K562 (cell line): ENCODE results near the gene SFTPA2. TPM values are rescaled to one million over a fixed set of nuclear protein-coding genes. Genes with fewer than 3 reads are reported as not detected.
"Not testable (repeated sequence)": the region's sequence is repeated elsewhere in the genome, so short reads cannot be mapped to it uniquely, and the experiment has no call there.

Experiments
- ATAC-seq: fragments of 200-7000 bp; cut with Tn5 transposase; 3 replicates; pipeline ENCODE4 v1.9.1; 2020; ENCODE audit warnings: moderate library complexity
- BruUV-seq: library from RNA; stranded (reverse); fragments of 400-500 nt; replicated peaks from 2 replicates; lab custom pipeline; 2021; lab: Mats Ljungman, UMichigan
- CTCF ChIA-PET: fragments of 300-600 bp; formaldehyde crosslinking; extraction: SDS; loops from one replicate; lab custom pipeline; 2021; ENCODE audit warnings: low intra/inter-chr PET ratio; lab: Yijun Ruan, JAX
- POLR2A ChIA-PET: fragments of 300-600, 350-650 bp; sonication (Branson Sonifier 250); formaldehyde crosslinking; extraction: SDS; loops from one replicate; lab custom pipeline; 2021; ENCODE audit warnings: antibody characterized with exemption, inconsistent platforms; lab: Yijun Ruan, JAX
- DNase-seq, 4 experiments: peaks; one replicate each; pipeline versions ENCODE4 v3.0.0 to v3.0.0-alpha.2; 2011 to 2018; ENCODE audit warnings: low spot score in 3 of 4, mixed read lengths in 3 of 4; ENCODE audit errors: extremely low read depth in 1 of 4
- FAIRE-seq: peaks from 2 replicates; lab custom pipeline; 2011; peaks lifted over from hg19 to GRCh38; lab: Jason Lieb, UNC
- H2AFZ ChIP-seq: 2 replicates; pipeline ENCODE4 v1.6.0; 2011; ENCODE audit warnings: low read depth, low read length, control low read depth, inconsistent platforms
- H3K27ac ChIP-seq: fragments of 200-600 bp; 3 replicates; pipeline ENCODE4 v1.8.0; 2011; ENCODE audit warnings: low read depth, mild to moderate bottlenecking, control low read depth, inconsistent platforms, low read length, moderate library complexity, mixed read lengths; ENCODE audit errors: extremely low read depth
- H3K27me3 ChIP-seq, 2 experiments: fragments of 300-600 bp in 1 of 2; 2 replicates in 1 of 2; 3 replicates in 1 of 2; pipeline versions ENCODE4 v1.6.0 to v1.8.0; 2011; ENCODE audit warnings: inconsistent platforms in 2 of 2, low read length in 2 of 2, mild to moderate bottlenecking in 1 of 2, mixed read lengths in 1 of 2, moderate library complexity in 1 of 2; ENCODE audit not compliant: control insufficient read depth in 2 of 2, insufficient read depth in 2 of 2
- H3K36me3 ChIP-seq: fragments of 300-600 bp; 3 replicates; pipeline ENCODE4 v1.8.0; 2011; ENCODE audit warnings: mild to moderate bottlenecking, low read length, inconsistent platforms; ENCODE audit not compliant: control insufficient read depth, insufficient read depth
- H3K4me1 ChIP-seq, 2 experiments: fragments of 200-600 bp in 1 of 2; replicated peaks in 1 of 2; 2 replicates in 1 of 2; 3 replicates in 1 of 2; pipeline versions ENCODE4 v1.5.1 to v1.8.0; 2011; ENCODE audit warnings: inconsistent platforms in 2 of 2, low read length in 2 of 2, mild to moderate bottlenecking in 1 of 2, mixed read lengths in 1 of 2, moderate library complexity in 1 of 2; ENCODE audit not compliant: control insufficient read depth in 2 of 2, insufficient read depth in 2 of 2
- H3K4me2 ChIP-seq: 2 replicates; pipeline ENCODE4 v1.6.1; 2011; ENCODE audit warnings: low read length, control low read depth, inconsistent platforms, mixed read lengths; ENCODE audit not compliant: insufficient read depth
- H3K4me3 ChIP-seq: fragments of 200-600 bp; sonication (generic), shearing (Covaris generic); 2 replicates; pipeline ENCODE4 v1.5.1; 2016; ENCODE audit warnings: control low read depth, inconsistent platforms
- H3K79me2 ChIP-seq: fragments of 200-600 bp; 3 replicates; pipeline ENCODE4 v1.8.0; 2011; ENCODE audit warnings: low read length, inconsistent platforms; ENCODE audit not compliant: control insufficient read depth, insufficient read depth
- H3K9ac ChIP-seq, 2 experiments: 2 replicates each; pipeline versions ENCODE4 v1.6.0 to v1.6.1; 2011; ENCODE audit warnings: low read depth in 2 of 2, low read length in 2 of 2, control low read depth in 1 of 2, inconsistent platforms in 1 of 2, mild to moderate bottlenecking in 1 of 2, mixed read lengths in 1 of 2; ENCODE audit not compliant: insufficient read depth in 1 of 2
- H3K9me1 ChIP-seq: one replicate; pipeline ENCODE4 v1.6.0; 2011; ENCODE audit warnings: inconsistent platforms, mild to moderate bottlenecking, low read length, moderate library complexity; ENCODE audit not compliant: control insufficient read depth, insufficient read depth
- H3K9me3 ChIP-seq: replicated peaks from 2 replicates; pipeline ENCODE4 v1.5.1; 2011; ENCODE audit warnings: low read depth, low read length, inconsistent platforms; ENCODE audit not compliant: control insufficient read depth, insufficient read depth
- H4K20me1 ChIP-seq: replicated peaks from 2 replicates; pipeline ENCODE4 v1.6.1; 2011; ENCODE audit warnings: low read length, inconsistent platforms, mixed read lengths; ENCODE audit not compliant: control insufficient read depth, insufficient read depth
- WGBS: fragments of 100-300 bp; shearing (Covaris generic); methylation state at CpG from one replicate; pipeline ENCODE4 v1.1.6; 2016; ENCODE audit warnings: low coverage, mixed read lengths; ENCODE audit not compliant: insufficient coverage; ENCODE audit errors: missing lambda C conversion rate; 5-methylcytosine and 5-hydroxymethylcytosine counted together
- in situ Hi-C: fragments of 300-500 bp; cut with MboI; formaldehyde crosslinking; loops from 4 replicates; pipeline ENCODE4 v1.15.0; 2018; ENCODE audit warnings: inconsistent platforms, mixed read lengths
- intact Hi-C: fragments of 100-400 bp; cut with micrococcal nuclease; formaldehyde crosslinking; loops from 2 replicates; pipeline ENCODE4 v1.14.2; 2022
- polyA plus RNA-seq, 8 experiments: library from polyadenylated mRNA; depleted of rRNA in 4 of 8; stranded (reverse) in 5 of 8; unstranded in 3 of 8; fragments of >200 nt; fragmentation: Nextera tagmentation in 2 of 8; fragmentation: Illumina TruSeq in 1 of 8; extraction: Ambion mirVana in 2 of 8; extraction: Trizol in 1 of 8; gene quantifications; 2 replicates each; pipeline versions ENCODE4 v1.2.1 to v1.2.3, GENCODE V29; 2011 to 2014; ENCODE audit warnings: inconsistent platforms in 1 of 8, missing spikeins in 1 of 8
- total RNA-seq, 7 experiments: library from RNA; depleted of rRNA in 6 of 7; stranded (reverse); fragments of >200 nt in 6 of 7; fragmentation: Illumina TruSeq in 2 of 7; extraction: Trizol in 2 of 7; gene quantifications; 2 replicates each; pipeline versions ENCODE4 v1.2.1 to v1.2.3, GENCODE V29; 2011 to 2021; ENCODE audit warnings: low replicate concordance in 1 of 7

SFTPA2 gene
- total and polyA plus RNA-seq, 9 of the 15 experiments (the other 6 are each of a cell fraction or from before 2014, with no cell fraction given), result 4.1 TPM; not detected in 8

- H3K9me3 ChIP-seq, H3K27ac ChIP-seq, H3K36me3 ChIP-seq, BruUV-seq, ATAC-seq, POLR2A ChIA-PET, H3K9me1 ChIP-seq, H3K4me3 ChIP-seq, FAIRE-seq, H4K20me1 ChIP-seq, CTCF ChIA-PET, DNase-seq, H3K4me2 ChIP-seq, H2AFZ ChIP-seq, H3K4me1 ChIP-seq, H3K9ac ChIP-seq, H3K79me2 ChIP-seq, intact Hi-C loops: not testable (repeated sequence)
- peaks cover 2 to 20% of the 10 kb centered on the region in 2 experiments; a peak in 3 of 5 replicates for H3K27me3 ChIP-seq
- in situ Hi-C loops, result loop anchor here (5.0 kb wide), 1 partner anchor 735 kb away; no protein-coding TSS in a partner anchor
- 2% methylated on average over 4 of the region's 17 CpGs for WGBS
Measured at GRCh38 chr10:79511891-79512583, 48.2 kb downstream of the SFTPA2 start, which contains the start of gene EIF5AL1. Gene EIF5AL1 (plus strand): TSS chr10:79512533. CDS start chr10:79512650, 117 bp downstream.

- H4K20me1 ChIP-seq, CTCF ChIA-PET, DNase-seq, H3K9me1 ChIP-seq, FAIRE-seq, ATAC-seq, H3K4me3 ChIP-seq, H3K9ac ChIP-seq, intact Hi-C loops, H3K27ac ChIP-seq, H2AFZ ChIP-seq, H3K36me3 ChIP-seq, H3K4me1 ChIP-seq, BruUV-seq, H3K9me3 ChIP-seq, H3K79me2 ChIP-seq, H3K4me2 ChIP-seq: not testable (repeated sequence)
- WGBS, result 0% methylated on average over 2 of the region's 5 CpGs
- POLR2A ChIA-PET, result interaction anchor here (0.6 kb wide), 1 partner anchor 27 kb away, joined by 3 read pairs; no protein-coding TSS in a partner anchor
- in situ Hi-C loops, result loop anchor here (5.0 kb wide), 1 partner anchor 737 kb away; no protein-coding TSS in a partner anchor
- peaks cover 5 to 32% of the 10 kb centered on the region in 2 experiments; a peak in 4 of 5 replicates for H3K27me3 ChIP-seq
Measured at GRCh38 chr10:79509934-79510508, 50.2 kb downstream of the SFTPA2 start.

- POLR2A ChIA-PET, H3K9me3 ChIP-seq, H3K9ac ChIP-seq, DNase-seq, in situ Hi-C loops, intact Hi-C loops, H3K36me3 ChIP-seq, H3K4me2 ChIP-seq, BruUV-seq, H3K4me3 ChIP-seq, H4K20me1 ChIP-seq, H3K79me2 ChIP-seq, CTCF ChIA-PET, H3K27ac ChIP-seq, H2AFZ ChIP-seq, H3K4me1 ChIP-seq, H3K9me1 ChIP-seq: not testable (repeated sequence)
- FAIRE-seq (peak; percentile 100), ATAC-seq (peak; percentile 96)
- peaks cover 5 to 32% of the 10 kb centered on the region in 2 experiments; a peak in 4 of 5 replicates for H3K27me3 ChIP-seq
- 5% methylated on average over 2 of the region's 3 CpGs for WGBS
Measured at GRCh38 chr10:79509306-79509933, 50.8 kb downstream of the SFTPA2 start.
